M059J (cell line): ENCODE results near the gene IGFBPL1. TPM values are rescaled to one million over a fixed set of nuclear protein-coding genes. Genes with fewer than 3 reads are reported as not detected.

ENCODE experiments used
- DNase-seq: peaks from one replicate; pipeline ENCODE4 v3.0.0-alpha.2; 2012; ENCODE audit warnings: low read depth
- total RNA-seq: library from RNA; depleted of rRNA; stranded (reverse); fragments of >200 nt; shearing (Covaris generic); gene quantifications from 2 replicates; pipeline ENCODE4 v1.2.3, GENCODE V29; 2014

Gene IGFBPL1
- total RNA-seq, 1 experiment from 2014 or later: 6.4 TPM

GRCh38 chr9:38399191-38399590 lies 25.1 kb downstream of the IGFBPL1 start:
- DNase-seq: peak; percentile 43

DNA sequence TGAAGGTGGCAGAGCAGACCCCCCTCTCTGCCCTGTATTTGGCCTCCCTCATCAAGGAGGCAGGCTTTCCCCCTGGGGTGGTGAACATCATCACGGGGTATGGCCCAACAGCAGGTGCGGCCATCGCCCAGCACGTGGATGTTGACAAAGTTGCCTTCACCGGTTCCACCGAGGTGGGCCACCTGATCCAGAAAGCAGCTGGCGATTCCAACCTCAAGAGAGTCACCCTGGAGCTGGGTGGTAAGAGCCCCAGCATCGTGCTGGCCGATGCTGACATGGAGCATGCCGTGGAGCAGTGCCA lies 27.9 kb downstream of the IGFBPL1 start:
- DNase-seq: no peak

GRCh38 chr9:38395653-38396370 lies 28.4 kb downstream of the IGFBPL1 start:
- no peak for DNase-seq

- no peak for DNase-seq
Observed at GRCh38 chr9:38394416-38394815, 29.8 kb downstream of the IGFBPL1 start.

GRCh38 chr9:38393128-38393796 lies 31.0 kb downstream of the IGFBPL1 start:
- no peak for DNase-seq

DNA sequence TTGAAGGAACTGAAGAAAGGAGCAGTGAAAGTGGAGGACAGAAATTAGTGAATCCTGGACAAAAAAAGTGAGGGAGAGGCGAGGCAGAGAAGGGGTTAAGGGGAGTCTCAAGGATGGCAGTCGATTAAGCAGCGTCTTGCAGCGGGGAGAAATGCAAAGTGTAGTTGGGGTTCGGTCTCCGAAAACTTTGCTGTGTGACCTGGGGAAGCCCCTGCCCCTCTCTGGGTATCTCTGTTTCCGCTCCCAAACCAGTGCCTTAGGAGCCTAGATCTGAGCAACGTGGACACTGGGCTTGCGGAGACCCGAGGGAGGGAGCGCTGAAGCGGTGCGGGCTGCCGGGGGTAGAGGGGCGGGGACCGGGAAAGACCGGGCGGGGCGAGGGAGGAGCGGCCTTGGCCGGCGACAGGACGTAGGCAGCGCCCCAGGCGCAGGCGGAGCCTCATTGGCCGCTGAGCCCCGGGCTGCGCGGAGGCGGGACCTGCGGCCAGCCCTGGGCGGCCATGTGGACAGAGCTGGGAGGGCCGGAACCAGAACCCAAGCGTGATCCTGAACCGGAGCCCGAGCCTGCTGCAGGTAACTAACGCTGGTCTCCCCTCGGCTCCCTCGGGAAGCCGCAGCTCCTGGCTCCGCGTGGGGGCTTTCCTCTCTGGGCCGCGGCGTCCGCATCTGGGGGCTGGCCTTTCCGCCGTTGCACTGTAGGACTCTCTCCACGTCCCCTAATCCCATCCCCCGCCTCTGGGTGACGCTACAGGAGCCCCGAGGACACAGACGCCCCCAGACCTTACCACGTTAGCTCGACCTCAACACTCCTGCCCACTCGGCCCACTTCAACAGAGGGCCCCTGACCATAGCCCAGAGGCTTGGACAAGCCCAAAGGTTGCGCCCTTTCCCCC lies 31.8 kb downstream of the IGFBPL1 start, which contains the start of gene ALDH1B1:
Gene ALDH1B1, plus strand, starts transcription at position 468 of the 893 bp plus-strand sequence. CDS start 3,047 bp downstream, outside the sequence.
- peak; percentile 90 for DNase-seq

- no peak for DNase-seq
Observed at GRCh38 chr9:38391278-38392118, 32.8 kb downstream of the IGFBPL1 start.

DNA sequence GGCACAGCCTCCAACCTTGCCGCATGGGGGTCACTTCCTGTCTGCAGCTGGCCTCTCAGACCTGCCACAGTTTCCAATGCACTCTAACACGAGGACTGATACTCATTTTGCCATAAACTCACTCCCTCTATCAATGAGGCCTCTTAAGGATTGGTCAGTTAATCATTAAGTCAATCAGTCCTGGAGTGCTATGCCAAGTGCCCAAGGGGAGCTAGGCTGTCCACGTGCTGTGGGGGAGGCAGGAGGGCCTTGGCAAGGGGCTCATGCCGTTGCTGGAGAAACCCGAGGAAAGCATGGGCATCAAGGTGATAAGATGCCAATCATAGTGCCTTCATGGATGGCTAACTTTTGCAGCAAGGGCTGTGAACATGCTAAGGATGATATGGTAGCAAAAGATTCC lies 33.4 kb downstream of the IGFBPL1 start:
- no peak for DNase-seq

- no peak for DNase-seq
Observed at GRCh38 chr9:38390442-38390841, 33.8 kb downstream of the IGFBPL1 start.

GRCh38 chr9:38389313-38389712 lies 34.9 kb downstream of the IGFBPL1 start:
- DNase-seq: no peak

DNA sequence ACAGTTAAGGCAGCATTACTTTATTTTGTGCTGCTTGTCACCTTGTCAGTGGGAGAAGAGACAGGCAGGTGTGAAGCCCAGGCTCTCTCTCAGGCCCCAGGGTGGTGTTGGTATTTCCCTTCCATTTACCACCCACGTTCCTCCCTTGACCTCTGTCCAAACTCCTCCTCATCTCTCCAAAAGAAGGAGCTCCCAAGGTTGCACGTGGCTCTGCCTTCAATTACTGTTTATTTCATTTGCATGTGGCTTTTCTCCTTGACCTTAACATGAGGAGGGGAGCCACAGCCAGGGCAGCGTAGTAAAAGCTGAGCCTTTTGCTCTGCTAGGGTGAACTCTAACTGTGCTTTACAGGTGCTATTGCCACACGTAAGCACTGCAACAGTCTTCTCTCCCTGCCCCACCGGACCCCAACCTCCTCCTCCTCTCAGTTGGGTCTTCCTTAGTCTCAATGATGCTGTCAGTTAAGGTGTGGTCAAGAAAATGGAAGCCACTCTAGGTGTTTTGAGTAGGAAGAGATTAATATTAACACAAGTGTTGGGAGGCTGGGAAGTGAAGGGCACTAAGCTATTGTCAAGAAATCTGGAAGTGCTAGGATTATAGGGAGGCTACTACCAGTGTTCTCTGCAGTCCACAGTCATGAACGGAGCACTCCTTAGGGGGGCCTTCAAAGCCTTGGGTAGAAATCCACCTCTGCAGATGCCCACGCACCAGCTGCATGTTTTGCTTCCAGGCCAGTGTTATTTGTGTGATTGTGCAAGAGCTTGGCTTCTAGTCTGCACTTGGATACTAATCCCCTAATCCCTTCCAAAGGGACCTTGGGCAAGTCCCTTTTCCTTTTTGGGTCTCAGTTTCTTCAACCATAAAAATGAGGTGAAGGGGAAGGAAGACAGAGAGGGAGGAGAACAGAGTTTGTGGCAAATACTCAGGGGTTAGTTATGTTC lies 35.7 kb downstream of the IGFBPL1 start:
- no peak for DNase-seq

DNA sequence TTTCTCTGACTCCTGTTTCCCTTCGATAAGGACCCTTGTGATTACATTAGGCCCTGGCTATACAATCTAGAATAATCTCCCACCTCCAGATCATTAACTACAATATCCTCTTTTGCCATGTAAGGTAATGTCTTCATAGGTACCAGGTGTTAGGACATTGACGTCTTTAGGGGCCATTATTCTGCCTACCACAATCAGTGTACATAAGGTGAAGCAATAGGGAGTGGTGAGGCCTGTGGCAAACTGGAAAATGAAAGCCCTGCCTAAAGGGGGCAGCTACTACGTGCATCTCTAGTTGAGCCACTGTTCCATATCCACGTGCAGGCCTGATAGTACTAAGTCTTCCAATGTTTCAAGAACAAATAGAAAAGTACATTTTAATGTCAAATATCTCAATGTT lies 36.5 kb downstream of the IGFBPL1 start:
- DNase-seq: no peak

DNA sequence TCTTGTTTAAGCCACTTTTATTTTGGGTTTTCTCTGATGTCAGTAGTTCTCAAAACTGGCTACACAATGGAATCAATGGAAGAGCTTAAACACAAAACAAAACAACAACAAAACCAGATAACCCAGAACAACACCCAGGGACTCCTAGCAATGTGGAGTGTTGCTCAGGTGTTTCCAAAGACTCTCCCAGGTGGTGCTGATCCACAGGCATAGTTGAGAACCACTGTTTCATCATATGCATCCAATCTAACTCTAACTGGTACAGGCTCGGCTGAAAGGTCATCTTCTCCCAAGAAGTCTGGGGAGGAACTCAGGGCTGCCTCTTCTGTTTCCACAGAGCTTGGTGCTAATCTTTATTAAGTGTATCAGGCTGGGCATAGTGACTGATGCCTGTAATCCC lies 37.2 kb downstream of the IGFBPL1 start:
- DNase-seq: no peak

DNA sequence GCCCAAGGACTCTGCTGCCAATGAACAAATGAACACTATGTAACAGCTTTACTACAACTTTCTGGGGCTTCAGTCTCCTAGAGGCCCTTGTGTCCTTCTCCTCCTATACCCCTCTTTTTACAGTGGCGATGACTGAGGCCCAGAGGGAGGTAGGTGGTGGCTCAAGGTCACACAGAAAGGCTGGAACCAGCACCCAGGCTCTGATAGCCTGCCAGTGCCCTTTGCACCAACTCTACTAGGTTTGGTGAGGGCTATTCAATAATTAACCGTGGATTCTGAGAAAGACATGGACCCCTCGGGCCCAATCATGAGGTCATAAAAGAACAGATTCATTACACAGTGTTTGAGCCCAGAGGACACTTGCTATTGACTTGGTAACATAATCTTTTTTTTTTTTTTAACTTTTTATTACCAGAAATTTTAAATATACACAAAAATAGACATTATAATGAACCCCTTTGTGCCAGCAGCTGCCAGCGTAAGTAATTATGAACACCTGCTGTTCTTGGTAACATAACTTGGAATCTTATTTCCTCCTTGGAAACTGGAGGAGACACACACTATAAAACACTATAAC lies 37.8 kb downstream of the IGFBPL1 start:
- no peak for DNase-seq

DNA sequence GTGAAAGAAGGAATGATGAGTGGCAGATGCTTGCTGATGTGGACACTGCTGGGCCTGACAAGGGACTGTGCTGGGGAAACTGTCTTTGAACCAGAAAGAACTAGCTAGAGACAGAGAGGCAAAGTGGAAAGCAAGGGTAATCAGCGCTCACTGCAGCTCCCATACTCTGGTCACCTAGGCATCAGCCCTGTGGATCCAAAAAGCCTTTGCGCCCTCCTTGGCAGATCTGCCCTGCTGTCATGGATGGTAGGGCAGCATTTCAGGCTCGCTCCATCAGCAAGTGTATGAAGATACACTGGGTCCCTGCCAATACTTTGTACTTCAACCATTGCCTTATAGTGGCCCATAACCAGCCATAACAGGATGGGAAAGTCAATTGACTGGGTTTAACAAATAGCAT lies 38.4 kb downstream of the IGFBPL1 start:
- DNase-seq: no peak

DNA sequence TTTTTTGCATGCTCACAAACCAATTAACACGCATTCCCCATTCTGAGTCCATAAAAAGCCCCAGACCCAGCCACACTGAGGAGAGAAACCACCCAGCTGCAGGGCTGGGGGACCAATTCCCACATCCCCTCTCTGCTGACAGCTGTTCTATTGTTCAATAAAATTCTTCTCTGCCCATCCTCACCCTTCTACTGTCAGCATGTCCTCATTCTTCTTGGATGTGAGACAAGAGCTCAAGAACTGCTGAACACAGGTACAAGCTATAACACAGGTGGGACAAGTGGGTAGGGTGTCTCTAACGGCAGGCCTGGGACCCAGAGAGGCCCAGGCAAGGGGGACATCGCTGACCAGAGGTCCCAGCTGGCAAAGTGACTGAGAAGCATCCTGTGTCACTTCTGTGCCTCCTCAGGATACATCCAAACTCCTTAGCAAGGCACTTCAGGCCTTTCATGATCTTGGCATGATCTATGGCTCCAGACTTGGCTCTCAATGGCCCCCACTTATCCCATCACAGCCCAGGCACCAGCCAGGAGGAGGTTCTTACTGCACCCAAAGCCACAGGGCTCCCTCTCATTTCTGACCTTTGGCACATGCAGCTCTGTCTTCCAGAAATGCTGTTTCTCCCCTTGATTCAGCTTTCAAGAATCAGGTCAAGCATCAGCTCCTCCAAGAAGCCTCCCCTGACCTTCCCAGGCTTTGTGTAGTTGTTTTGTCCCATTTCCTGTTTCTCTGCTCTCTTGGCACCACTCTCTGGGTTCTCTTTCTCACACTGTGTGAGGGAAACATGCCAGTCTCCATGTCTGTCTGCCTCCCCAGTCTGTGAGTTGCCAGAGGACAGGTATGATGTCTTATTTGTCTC lies 39.0 kb downstream of the IGFBPL1 start:
- DNase-seq: peak; percentile 20

GRCh38 chr9:38382141-38382540 lies 42.1 kb downstream of the IGFBPL1 start:
- DNase-seq: no peak

- no peak for DNase-seq
Observed at GRCh38 chr9:38380872-38381534, 43.3 kb downstream of the IGFBPL1 start.
